ENCODE data around the gene NF1.
A peak's percentile ranks its signal among the peaks of the same experiment; 100 is the strongest.
"Not testable (repeated sequence)": the region's sequence is repeated elsewhere in the genome, so short reads cannot be mapped to it uniquely, and the experiment has no call there.

Gene NF1

GRCh38 chr17:31090650-31091049, 4.1 kb upstream of the NF1 start:
- not testable (repeated sequence) for DNase-seq

GRCh38 chr17:31092475-31093064, 2.2 kb upstream of the NF1 start:
- no peak for DNase-seq

GRCh38 chr17:31093866-31094599, 744 bp upstream of the NF1 start:
- DNase-seq: no peak

- peak in 1 of 2 donors; percentile 14 for DNase-seq
Measured at GRCh38 chr17:31095236-31096105, 694 bp downstream of the NF1 start.

GRCh38 chr17:31096106-31096436, 1.3 kb downstream of the NF1 start:
- DNase-seq: no peak

GRCh38 chr17:31099016-31099415, 4.2 kb downstream of the NF1 start:
- DNase-seq: no peak

GRCh38 chr17:31100840-31101459, 6.2 kb downstream of the NF1 start:
- DNase-seq: no peak

GRCh38 chr17:31101943-31102342, 7.2 kb downstream of the NF1 start:
- DNase-seq: no peak

GRCh38 chr17:31105991-31106390, 11.2 kb downstream of the NF1 start:
- DNase-seq: no peak

GRCh38 chr17:31111183-31111582, 16.4 kb downstream of the NF1 start:
- DNase-seq: no peak

GRCh38 chr17:31112001-31112661, 17.4 kb downstream of the NF1 start:
- no peak for DNase-seq

GRCh38 chr17:31113368-31113767, 18.6 kb downstream of the NF1 start:
- DNase-seq: not testable (repeated sequence)

- no peak for DNase-seq
Measured at GRCh38 chr17:31113939-31114338, 19.2 kb downstream of the NF1 start.

GRCh38 chr17:31114956-31115555, 20.3 kb downstream of the NF1 start:
- no peak for DNase-seq

- DNase-seq: no peak
Measured at GRCh38 chr17:31116167-31116566, 21.4 kb downstream of the NF1 start.

- DNase-seq: no peak
Measured at GRCh38 chr17:31122746-31123145, 28.0 kb downstream of the NF1 start.

GRCh38 chr17:31126318-31126717, 31.5 kb downstream of the NF1 start:
- DNase-seq: no peak

GRCh38 chr17:31128241-31128640, 33.5 kb downstream of the NF1 start:
- DNase-seq: no peak

GRCh38 chr17:31130286-31131224, 35.8 kb downstream of the NF1 start:
- DNase-seq: no peak

- DNase-seq: no peak
Measured at GRCh38 chr17:31131299-31131698, 36.5 kb downstream of the NF1 start.

- no peak for DNase-seq
Measured at GRCh38 chr17:31132977-31133376, 38.2 kb downstream of the NF1 start.

Measured in stimulated activated CD4-positive, alpha-beta T cell treated with anti-CD3 and anti-CD28 coated beads, Interleukin-2, amount 100 ng/mL, for 48 hours (primary cell).